Measurements from ENCODE around the gene CXCR4.

CXCR4 gene

GRCh38 chr2:136131961-136132824, 14.2 kb upstream of the CXCR4 start:
- DNase-seq (ENCODE audit: extremely low read depth in 1 of 2, low read depth in 1 of 2): peak in 1 of 2 donors; percentile 67

- DNase-seq (ENCODE audit: extremely low read depth in 1 of 2, low read depth in 1 of 2): no peak
These were observed 13.6 kb upstream of the CXCR4 start for GRCh38 chr2:136131484-136131960.

GRCh38 chr2:136130511-136130910, 12.6 kb upstream of the CXCR4 start:
- no peak for DNase-seq (ENCODE audit: extremely low read depth in 1 of 2, low read depth in 1 of 2)

GRCh38 chr2:136130045-136130444, 12.1 kb upstream of the CXCR4 start:
- DNase-seq (ENCODE audit: extremely low read depth in 1 of 2, low read depth in 1 of 2): no peak

GRCh38 chr2:136129601-136130000, 11.7 kb upstream of the CXCR4 start:
- DNase-seq (ENCODE audit: extremely low read depth in 1 of 2, low read depth in 1 of 2): no peak

- no peak for DNase-seq (ENCODE audit: extremely low read depth in 1 of 2, low read depth in 1 of 2)
These were observed 11.0 kb upstream of the CXCR4 start for GRCh38 chr2:136128905-136129304.

GRCh38 chr2:136128366-136128765, 10.4 kb upstream of the CXCR4 start:
- no peak for DNase-seq (ENCODE audit: extremely low read depth in 1 of 2, low read depth in 1 of 2)

- no peak for DNase-seq (ENCODE audit: extremely low read depth in 1 of 2, low read depth in 1 of 2)
These were observed 9.4 kb upstream of the CXCR4 start for GRCh38 chr2:136127356-136127755.

- DNase-seq (ENCODE audit: extremely low read depth in 1 of 2, low read depth in 1 of 2): no peak
These were observed 8.5 kb upstream of the CXCR4 start for GRCh38 chr2:136126421-136126926.

- no peak for DNase-seq (ENCODE audit: extremely low read depth in 1 of 2, low read depth in 1 of 2)
These were observed 8.1 kb upstream of the CXCR4 start for GRCh38 chr2:136126021-136126420.

- DNase-seq (ENCODE audit: extremely low read depth in 1 of 2, low read depth in 1 of 2): no peak
These were observed 7.3 kb upstream of the CXCR4 start for GRCh38 chr2:136125236-136125635.

- no peak for DNase-seq (ENCODE audit: extremely low read depth in 1 of 2, low read depth in 1 of 2)
These were observed 6.9 kb upstream of the CXCR4 start for GRCh38 chr2:136124805-136125204.

- DNase-seq (ENCODE audit: extremely low read depth in 1 of 2, low read depth in 1 of 2): no peak
These were observed 4.7 kb upstream of the CXCR4 start for GRCh38 chr2:136122661-136123060.

- no peak for DNase-seq (ENCODE audit: extremely low read depth in 1 of 2, low read depth in 1 of 2)
These were observed 3.4 kb upstream of the CXCR4 start for GRCh38 chr2:136121204-136121910.

- DNase-seq (ENCODE audit: extremely low read depth in 1 of 2, low read depth in 1 of 2): no peak
These were observed 2.0 kb upstream of the CXCR4 start for GRCh38 chr2:136119717-136120675.

GRCh38 chr2:136118819-136119716, 1.1 kb upstream of the CXCR4 start:
- DNase-seq (ENCODE audit: extremely low read depth in 1 of 2, low read depth in 1 of 2): peak; percentile 71 to 84

- no peak for DNase-seq (ENCODE audit: extremely low read depth in 1 of 2, low read depth in 1 of 2)
These were observed 533 bp downstream of the CXCR4 start for GRCh38 chr2:136117391-136117841.

- DNase-seq (ENCODE audit: extremely low read depth in 1 of 2, low read depth in 1 of 2): no peak
These were observed 1.0 kb downstream of the CXCR4 start for GRCh38 chr2:136116813-136117390.

GRCh38 chr2:136116151-136116812, 1.7 kb downstream of the CXCR4 start:
- DNase-seq (ENCODE audit: extremely low read depth in 1 of 2, low read depth in 1 of 2): no peak
